HEK293T (cell line): ENCODE results near the gene SERAC1.

Experiments
- BHLHE40 ChIP-seq: fragments of 450-650 bp; IDR thresholded peaks from 2 replicates; pipeline ENCODE4 v1.6.1; 2016; ENCODE audit warnings: mild to moderate bottlenecking, moderate library complexity, borderline replicate concordance
- CTBP1 ChIP-seq: fragments of 450-650 bp; IDR thresholded peaks from 2 replicates; pipeline ENCODE4 v1.6.1; 2016; ENCODE audit warnings: borderline replicate concordance
- ELF4 ChIP-seq: fragments of 450-650 bp; IDR thresholded peaks from 2 replicates; pipeline ENCODE4 v1.6.1; 2017; ENCODE audit warnings: antibody characterized with exemption
- NFRKB ChIP-seq: fragments of 450-650 bp; IDR thresholded peaks from 2 replicates; pipeline ENCODE4 v1.6.1; 2016; ENCODE audit warnings: mild to moderate bottlenecking, moderate library complexity
- SP1 ChIP-seq: fragments of 450-650 bp; IDR thresholded peaks from 2 replicates; pipeline ENCODE4 v1.6.1; 2017
- SUZ12 ChIP-seq: fragments of 450-650 bp; IDR thresholded peaks from 2 replicates; pipeline ENCODE4 v1.6.1; 2016; ENCODE audit warnings: mild to moderate bottlenecking
- TARDBP ChIP-seq: fragments of 450-650 bp; IDR thresholded peaks from 2 replicates; pipeline ENCODE4 v1.6.1; 2016
- TF ChIP-seq, protein P1 (sequence below): fragments of 450-650 bp; IDR thresholded peaks from 2 replicates; pipeline ENCODE4 v1.6.1; 2016

DNA sequence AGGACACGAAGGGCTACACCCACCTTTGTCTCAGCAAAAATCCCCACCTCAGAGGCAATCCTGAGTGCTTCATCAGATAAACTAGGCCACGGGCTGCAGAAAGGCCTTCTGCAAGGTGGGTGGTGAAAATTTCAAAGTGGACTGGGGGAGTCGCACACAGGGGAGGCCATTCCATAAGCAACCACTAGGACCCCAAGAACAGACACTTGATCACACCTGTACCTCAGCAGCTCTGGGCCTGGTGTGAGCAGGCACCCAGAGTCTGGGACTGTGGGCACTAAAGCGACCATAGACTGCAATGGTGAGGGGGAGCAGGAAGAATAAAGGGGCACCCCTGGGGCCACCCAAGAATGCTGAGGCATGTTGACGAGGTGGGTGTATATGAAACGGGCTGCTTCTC is 52.6 kb downstream of the SERAC1 start:
- TF ChIP-seq TARDBP, result no peak
- TF ChIP-seq BHLHE40, result no peak
- TF ChIP-seq, protein P1, sequence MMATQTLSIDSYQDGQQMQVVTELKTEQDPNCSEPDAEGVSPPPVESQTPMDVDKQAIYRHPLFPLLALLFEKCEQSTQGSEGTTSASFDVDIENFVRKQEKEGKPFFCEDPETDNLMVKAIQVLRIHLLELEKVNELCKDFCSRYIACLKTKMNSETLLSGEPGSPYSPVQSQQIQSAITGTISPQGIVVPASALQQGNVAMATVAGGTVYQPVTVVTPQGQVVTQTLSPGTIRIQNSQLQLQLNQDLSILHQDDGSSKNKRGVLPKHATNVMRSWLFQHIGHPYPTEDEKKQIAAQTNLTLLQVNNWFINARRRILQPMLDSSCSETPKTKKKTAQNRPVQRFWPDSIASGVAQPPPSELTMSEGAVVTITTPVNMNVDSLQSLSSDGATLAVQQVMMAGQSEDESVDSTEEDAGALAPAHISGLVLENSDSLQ, result no peak
- TF ChIP-seq ELF4, result no peak
- TF ChIP-seq NFRKB, result no peak
- TF ChIP-seq SUZ12, result no peak
- TF ChIP-seq SP1, result no peak
- TF ChIP-seq CTBP1, result no peak
